Cortex of kidney (tissue), 1 donor: ENCODE measurements around the gene KLF6.
A peak's percentile ranks its signal among the peaks of the same experiment; 100 is the strongest.

Source experiments
- DNase-seq: peaks from one replicate; lab custom pipeline; 2025; lab: John Stamatoyannopoulos, UW

The KLF6 gene

GRCh38 chr10:3787816-3788215, 2.8 kb upstream of the KLF6 start:
- no peak for DNase-seq

- DNase-seq = no peak
These were observed 2.0 kb upstream of the KLF6 start for GRCh38 chr10:3787016-3787400.

GRCh38 chr10:3786295-3787015, 1.4 kb upstream of the KLF6 start:
- no peak for DNase-seq

GRCh38 chr10:3785851-3786271, 852 bp upstream of the KLF6 start:
- no peak for DNase-seq

- peak; percentile 87 for DNase-seq
These were observed 342 bp upstream of the KLF6 start for GRCh38 chr10:3785251-3785850.

- DNase-seq = no peak
These were observed 1.2 kb downstream of the KLF6 start for GRCh38 chr10:3783682-3784432.

- DNase-seq = no peak
These were observed 1.7 kb downstream of the KLF6 start for GRCh38 chr10:3783316-3783681.

- no peak for DNase-seq
These were observed 2.3 kb downstream of the KLF6 start for GRCh38 chr10:3782451-3783315.

- no peak for DNase-seq
These were observed 2.9 kb downstream of the KLF6 start for GRCh38 chr10:3782146-3782450.

GRCh38 chr10:3781468-3782145, 3.4 kb downstream of the KLF6 start:
- no peak for DNase-seq

- no peak for DNase-seq
These were observed 4.1 kb downstream of the KLF6 start for GRCh38 chr10:3780771-3781467.

- no peak for DNase-seq
These were observed 4.8 kb downstream of the KLF6 start for GRCh38 chr10:3780021-3780770.

- DNase-seq = no peak
These were observed 5.8 kb downstream of the KLF6 start for GRCh38 chr10:3779158-3779741.

GRCh38 chr10:3778692-3779157, 6.3 kb downstream of the KLF6 start:
- DNase-seq = no peak

GRCh38 chr10:3777981-3778691, 6.9 kb downstream of the KLF6 start:
- no peak for DNase-seq

GRCh38 chr10:3776796-3777571, 8.0 kb downstream of the KLF6 start:
- no peak for DNase-seq

- no peak for DNase-seq
These were observed 9.1 kb downstream of the KLF6 start for GRCh38 chr10:3775696-3776551.
